ENCODE results near the gene POGZ.

DNA sequence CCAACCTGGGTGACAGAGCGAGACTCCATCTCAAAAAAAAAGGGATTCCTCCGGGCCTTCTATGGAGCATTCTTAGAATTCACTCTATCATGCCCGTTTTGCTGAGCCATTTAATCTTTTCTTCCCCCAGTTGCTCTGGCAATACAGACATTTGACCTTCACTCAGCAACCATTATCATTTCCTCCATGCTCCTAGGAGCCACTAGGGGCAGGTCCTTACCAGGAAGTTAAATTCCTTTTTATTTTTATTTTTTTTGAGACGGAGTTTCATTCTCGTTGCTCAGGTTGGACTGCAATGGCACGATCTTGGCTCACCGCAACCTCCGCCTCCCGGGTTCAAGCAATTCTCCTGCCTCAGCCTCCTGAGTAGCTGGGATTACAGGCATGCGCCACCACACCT lies 42.2 kb upstream of the POGZ start:
- TF ChIP-seq POLR2A (IDR thresholded peaks at IDR 0.05) (no peak), POLR2AphosphoS5 (IDR thresholded peaks at IDR 0.05) (no peak)
- TF ChIP-seq, protein P1, sequence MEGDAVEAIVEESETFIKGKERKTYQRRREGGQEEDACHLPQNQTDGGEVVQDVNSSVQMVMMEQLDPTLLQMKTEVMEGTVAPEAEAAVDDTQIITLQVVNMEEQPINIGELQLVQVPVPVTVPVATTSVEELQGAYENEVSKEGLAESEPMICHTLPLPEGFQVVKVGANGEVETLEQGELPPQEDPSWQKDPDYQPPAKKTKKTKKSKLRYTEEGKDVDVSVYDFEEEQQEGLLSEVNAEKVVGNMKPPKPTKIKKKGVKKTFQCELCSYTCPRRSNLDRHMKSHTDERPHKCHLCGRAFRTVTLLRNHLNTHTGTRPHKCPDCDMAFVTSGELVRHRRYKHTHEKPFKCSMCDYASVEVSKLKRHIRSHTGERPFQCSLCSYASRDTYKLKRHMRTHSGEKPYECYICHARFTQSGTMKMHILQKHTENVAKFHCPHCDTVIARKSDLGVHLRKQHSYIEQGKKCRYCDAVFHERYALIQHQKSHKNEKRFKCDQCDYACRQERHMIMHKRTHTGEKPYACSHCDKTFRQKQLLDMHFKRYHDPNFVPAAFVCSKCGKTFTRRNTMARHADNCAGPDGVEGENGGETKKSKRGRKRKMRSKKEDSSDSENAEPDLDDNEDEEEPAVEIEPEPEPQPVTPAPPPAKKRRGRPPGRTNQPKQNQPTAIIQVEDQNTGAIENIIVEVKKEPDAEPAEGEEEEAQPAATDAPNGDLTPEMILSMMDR (IDR thresholded peaks at IDR 0.05) = peak in 1 of 3 donors; percentile 29
